IPS DF 4.7 (cell line): ENCODE measurements around the gene MRM2.

Experiments used
- DNase-seq: peaks from one replicate; pipeline ENCODE4 v3.0.0-alpha.2; 2013; ENCODE audit warnings: low spot score; ENCODE audit errors: extremely low read depth

MRM2 gene

DNA sequence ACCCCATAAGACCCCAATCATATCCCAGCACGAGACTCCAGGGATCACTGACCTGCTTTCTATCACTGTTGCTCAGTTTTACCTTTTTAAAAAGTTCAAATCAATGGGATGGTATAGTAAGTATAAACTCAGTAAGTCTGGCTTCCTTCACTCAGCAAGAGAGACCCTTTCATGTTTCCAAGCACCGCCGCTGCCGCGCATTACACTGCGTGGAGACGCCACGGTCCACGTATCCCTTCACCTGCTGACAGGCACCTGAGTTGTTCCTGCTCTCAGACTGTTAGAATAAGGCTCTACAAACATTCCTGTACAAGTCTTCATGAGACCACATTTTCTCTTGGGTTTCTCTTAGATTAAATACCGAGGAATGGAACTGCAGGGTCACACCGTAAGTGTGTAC lies 37.6 kb downstream of the MRM2 start:
- no peak for DNase-seq

DNA sequence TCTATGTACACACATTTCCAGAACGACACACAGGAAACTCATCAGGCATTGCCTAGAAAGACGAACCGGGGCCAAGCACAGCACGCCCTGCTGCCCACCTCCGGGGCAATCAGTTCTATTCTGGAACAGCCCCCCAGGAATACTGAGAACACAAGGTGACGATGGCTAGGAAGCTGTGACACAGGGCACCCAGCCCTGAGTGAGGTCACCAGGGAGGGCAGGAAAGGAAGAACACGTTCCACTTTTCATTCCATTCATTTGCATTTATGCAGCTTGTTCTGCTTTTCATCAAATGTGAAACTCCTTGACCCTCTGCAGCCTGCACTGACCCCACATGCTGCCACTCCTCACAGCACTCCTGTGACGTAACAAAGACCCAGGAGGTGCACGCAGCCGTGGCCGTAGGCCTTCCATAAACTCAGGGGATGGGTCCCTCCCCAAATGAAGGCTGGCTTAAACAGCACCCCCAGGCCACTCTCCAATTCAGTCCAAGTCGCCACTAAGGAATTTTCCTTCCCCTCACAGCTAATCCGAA lies 38.2 kb downstream of the MRM2 start:
- DNase-seq, result no peak

DNA sequence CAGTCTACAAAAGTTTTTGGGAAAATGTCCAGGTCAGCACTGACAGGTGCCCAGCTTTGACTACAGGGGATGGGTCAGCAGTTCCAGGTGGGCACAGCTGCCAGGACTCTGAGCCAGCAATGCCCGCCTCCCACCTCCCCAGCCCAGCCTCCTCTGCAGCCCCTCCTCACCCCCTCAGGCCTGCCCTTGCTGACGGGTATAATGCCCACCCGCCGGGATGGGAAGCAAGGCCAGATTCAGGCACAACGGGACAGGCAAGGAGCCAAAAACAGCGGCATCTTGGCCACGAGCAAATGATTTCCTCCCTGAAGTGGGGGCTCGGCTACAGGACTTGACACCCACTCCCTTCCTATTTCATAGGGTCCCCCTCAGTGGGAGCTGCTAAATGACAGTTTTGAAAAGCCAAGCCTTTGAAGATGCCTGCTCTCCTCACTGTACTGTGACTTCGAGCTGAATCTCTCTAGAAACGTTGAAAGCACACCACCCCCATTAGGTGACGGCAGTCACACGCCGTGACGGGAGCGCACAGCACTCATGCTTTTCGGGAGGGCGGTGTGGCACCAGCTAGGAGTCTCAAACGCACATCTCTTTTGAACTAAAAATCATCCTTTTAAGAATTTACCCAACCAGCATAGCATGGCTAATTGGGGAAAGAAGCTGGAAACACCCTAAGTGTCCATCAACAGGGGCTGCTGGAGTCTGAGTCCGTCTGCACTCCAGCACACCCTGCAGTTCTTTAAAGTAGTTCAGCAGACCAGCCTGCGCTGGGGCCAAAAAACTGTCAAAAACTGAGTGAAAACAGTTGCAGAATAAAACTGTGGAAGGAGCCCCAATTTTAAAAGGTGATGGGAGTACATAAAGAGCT lies 38.9 kb downstream of the MRM2 start:
- no peak for DNase-seq

DNA sequence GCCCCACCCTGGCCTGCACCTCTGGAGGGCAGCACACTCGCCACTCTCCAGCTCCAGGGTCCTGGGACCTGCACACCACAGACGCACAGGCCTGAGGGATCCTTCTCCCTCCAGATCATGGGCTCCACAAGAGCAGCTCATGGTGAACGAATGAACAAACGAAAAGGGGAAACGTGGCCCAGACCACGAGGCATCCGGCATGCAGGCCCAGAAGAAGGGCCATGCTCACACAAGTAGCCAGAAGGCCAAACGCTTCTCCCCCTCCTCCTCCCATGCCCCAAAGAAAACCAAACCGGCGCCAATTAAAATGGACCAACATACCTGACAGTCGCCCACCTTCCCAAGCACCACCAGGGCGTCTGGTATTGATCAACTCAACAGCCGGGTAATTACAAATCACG lies 39.6 kb downstream of the MRM2 start:
- no peak for DNase-seq

GRCh38 chr7:2201686-2202360 lies 40.2 kb downstream of the MRM2 start:
- no peak for DNase-seq

DNA sequence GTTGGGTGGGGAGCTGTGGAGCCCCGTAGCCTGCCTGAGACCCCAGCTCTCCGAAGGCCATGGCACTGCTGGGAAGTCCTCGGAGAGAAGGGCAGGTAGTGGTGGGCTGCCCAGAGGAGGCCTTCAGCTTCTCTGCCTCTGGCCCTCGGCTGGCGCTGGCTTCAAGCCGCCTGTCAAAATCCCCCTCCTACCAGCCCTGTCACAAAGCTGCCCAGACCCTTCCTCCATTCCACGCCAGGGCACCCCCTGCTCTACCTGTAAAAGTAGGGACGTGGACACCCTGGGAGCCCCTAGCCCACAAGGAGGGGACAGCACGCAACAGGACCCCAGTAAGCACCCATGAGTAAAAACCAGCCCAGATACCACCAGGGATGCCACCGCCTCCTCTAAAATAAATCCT lies 40.9 kb downstream of the MRM2 start:
- no peak for DNase-seq

GRCh38 chr7:2200584-2200980 lies 41.4 kb downstream of the MRM2 start:
- no peak for DNase-seq

DNA sequence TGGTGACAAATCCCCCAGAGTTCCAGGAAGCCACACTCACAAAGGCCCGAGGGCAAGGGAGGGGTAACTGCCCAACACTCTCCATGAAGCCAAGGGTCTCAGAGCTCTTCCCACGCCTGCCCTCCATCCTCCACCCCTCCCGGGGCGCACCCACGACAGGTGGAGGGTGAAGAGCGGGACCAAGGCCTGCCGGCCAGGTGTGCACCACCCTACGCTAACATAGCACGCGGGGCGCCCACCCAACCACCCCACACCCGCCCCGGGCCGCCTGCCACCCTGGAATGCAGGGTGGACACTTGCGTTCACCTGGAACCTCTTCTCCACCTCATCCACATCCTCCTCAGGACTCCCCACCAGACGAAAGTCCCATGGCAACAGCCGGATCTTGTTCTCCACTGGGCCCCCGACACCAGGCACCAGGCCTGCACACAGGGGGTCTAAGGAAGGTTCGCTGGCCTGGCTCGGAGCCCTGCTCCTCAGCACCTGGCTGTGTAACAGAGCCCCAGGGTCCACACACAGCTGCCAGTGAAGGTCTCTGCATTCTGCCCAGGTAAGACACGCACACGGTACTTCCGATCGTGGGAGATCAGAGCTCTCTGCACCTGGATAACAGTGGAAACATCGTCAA lies 41.9 kb downstream of the MRM2 start:
- no peak for DNase-seq

DNA sequence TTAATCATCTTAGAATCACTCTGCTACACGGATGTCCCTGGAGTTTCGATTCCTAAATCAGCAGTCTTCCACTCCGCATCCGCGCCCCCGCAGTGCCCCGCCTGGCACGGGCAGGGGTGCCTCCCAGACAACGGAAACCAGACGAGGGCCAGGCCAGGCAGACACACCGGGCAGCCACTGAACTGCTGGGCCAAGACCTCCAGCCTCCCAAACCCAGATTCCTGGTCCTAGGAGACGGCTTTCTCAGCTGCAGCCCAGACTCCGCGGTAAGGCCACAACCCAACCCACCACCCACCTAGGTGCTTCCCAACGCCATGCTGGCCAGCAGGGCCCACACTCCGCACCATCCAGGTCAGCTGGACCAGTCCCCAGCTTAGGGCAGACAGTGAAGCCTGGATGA lies 42.5 kb downstream of the MRM2 start:
- DNase-seq, result no peak

DNA sequence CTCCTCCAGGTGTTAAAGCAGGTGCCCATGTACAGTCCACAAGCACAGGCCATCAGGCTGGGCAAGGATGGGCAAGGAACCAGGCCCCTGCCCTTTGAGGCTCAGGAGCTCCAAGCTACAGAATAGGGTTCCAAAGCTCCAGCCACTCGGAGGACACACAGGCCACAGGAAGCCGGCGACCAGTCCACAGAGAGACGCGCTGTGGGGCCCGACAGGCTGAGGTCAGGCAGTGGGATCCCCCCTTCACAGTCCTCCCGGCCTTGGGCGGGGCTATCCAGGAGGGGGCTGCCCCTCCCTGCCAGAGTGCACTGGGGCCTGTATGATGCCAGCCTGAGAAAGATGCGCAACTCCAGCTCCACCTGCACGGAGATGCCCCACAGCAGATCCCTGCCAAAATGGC lies 43.2 kb downstream of the MRM2 start:
- DNase-seq, result no peak

DNA sequence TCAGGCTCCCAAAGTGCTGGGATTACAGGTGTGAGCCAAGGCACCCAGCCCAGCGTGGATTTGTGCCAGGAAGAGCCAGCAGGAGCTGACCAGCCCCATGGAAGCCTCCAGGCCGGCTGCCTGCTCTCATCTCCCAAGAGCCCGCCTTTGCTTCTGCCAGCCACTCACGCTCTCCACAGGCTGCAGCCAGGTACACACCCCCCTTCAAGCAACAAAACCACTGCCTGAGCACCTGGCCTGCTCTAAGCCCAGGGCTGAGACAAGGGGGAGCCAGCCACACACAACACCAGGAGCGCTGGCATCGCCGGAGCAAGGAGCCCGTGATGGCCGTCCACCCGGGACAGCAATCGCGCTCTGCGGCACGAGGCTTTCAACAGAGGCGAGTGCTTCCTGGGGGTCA lies 43.8 kb downstream of the MRM2 start:
- DNase-seq, result no peak

GRCh38 chr7:2197436-2198155 lies 44.4 kb downstream of the MRM2 start:
- DNase-seq, result no peak

DNA sequence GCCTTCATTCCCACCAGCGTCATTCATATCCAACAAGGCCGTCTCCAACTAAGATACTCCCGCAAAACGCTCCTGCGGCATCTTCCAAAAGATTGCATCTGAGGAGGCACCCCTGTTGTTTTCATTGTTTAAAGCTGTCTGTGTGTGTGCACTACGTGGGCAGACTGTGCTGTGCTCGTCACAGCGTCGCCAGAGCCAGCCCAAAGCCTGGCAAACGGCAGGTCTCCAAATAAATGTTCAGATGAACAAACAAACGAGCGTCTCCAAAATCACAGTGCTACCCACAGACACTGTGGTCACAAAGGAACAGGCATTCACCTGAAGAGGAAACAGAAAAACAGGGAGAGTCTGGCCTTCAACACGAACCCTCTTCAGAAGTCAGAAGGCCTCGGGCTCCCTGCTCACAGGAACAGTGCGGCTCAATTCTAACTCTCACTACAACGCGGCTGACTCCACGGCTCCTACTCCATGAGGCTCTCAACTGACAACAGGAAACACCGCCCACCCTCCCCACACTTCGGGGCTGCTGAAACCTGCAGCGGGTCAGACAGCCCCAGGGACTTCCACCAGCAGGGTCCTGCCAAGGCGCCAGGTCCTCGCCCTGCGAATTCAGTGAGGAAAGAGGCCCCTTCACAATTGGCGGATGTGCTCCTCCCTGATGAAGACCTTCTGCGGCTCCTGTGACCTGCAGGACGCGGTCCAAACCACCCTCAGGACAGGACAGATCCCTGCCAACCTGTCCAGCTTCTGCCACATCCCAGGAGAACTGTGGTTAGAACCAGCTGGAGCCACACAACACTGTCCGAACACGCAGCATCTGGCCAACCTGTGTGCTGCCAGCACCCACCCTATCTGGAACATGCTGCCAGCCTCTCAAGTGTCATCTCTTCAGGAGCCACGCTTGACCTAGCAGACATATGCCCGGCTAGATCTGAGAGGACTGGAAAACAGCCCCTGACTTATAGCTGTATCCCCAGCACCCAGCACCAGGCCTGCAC lies 45.3 kb downstream of the MRM2 start:
- no peak for DNase-seq

- DNase-seq, result no peak
Observed at GRCh38 chr7:2195400-2196246, 46.4 kb downstream of the MRM2 start.

DNA sequence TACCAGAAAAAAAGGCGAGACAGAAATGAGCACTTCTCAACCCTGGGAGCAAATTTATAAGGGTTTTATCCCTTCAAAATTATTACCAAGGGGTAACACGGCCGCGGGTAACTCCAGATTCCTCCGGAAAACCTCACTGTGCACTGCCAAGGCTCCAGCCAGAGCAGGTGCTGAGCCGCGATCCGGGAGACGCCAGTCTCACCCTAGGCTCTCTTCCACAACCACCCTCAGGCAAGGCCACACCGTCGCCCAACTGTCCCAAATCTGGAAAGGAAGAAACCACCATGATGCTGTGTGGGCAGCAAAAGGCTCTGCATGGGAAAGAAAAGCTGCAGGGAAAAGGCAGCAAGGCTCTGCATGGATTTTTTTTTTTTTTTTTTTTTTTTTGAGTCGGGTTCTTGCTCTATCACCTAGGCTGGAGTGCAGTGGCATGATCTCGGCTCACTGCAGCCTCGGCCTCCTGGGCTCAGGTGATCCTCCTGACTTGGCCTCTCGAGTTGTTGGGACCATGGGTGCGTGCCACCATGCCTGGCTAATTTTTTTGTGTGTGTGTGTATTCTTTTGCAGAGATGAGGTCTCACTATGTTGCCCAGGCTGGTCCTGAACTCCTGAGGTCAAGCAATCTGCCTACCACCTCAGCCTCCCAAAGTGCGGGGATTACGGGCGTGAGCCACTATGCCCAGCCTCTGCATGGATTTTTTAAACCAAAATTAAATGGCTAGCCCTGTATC lies 48.3 kb downstream of the MRM2 start:
- DNase-seq, result no peak

DNA sequence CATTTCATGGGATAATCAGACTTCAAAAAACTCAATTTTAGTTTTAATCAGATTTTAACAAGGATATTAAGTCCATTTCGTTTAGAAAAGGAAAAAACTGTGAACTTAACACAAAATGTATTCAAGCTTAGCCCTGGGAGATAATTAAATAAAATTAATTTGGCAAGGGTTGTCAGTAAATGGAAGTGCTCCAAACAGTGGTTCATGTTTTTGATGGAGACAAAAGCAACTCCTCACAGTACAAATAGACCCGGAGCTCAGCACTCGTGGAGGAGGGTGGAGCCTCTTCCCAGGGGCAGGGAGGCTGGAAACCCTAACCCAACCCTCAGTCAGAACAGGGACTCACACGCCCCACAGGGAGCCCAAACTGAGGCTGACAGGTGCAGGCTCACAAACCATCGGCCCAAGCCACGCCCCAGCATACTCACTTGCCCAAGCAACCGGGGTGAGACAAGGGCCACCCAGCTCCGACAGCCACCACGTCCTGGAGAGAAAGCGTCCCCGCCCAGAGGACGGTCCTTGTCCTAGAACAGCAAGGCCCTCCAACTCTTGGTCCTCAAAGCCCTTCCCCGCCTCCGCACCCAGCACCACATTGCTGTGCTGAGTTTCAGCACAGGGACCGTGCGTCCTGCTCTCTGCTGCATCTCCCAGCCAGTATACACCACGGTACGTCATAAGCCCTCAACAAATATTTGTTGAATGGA lies 49.0 kb downstream of the MRM2 start:
- no peak for DNase-seq

DNA sequence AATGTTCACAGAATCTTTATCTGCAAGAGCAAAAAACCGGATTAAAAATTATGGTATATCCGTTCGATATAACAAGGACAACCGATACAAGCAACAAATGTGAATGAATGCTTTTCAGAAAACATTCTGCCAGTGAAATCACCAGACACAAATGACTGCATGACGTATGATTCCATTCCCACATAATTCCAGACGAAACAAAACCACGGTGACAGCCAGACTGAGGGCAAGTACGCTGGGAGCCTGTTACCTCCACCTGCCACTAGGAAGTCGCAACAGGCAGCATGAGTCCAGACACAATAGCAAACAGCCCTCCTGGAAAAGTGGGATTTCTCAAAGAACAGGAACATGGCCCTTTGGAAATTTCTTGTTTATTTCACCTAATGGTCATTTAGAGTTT lies 51.0 kb downstream of the MRM2 start:
- no peak for DNase-seq

GRCh38 chr7:2190531-2190930 lies 51.5 kb downstream of the MRM2 start:
- DNase-seq, result no peak
